Cardiac muscle cell (in vitro differentiated cells and primary cell): Measurements from ENCODE around the gene OR2J1. TPM values are rescaled to one million over a fixed set of nuclear protein-coding genes. Genes with fewer than 3 reads are reported as not detected.
"Not testable (repeated sequence)": the region's sequence is repeated elsewhere in the genome, so short reads cannot be mapped to it uniquely, and the experiment has no call there.

Experiments used
- DNase-seq, 2 donors: peaks; one replicate each; pipeline versions ENCODE4 v3.0.0 to v3.0.0-alpha.2; 2010 to 2017; ENCODE audit warnings: low read depth in 1 of 2, low spot score in 1 of 2
- H3K27ac ChIP-seq: fragments of 200-600 bp; sonication (generic); 2 replicates; pipeline ENCODE4 v1.5.1; 2016
- H3K27me3 ChIP-seq: fragments of 200-600 bp; sonication (generic); 2 replicates; pipeline ENCODE4 v1.6.0; 2016; ENCODE audit warnings: control low read depth
- H3K36me3 ChIP-seq: fragments of 200-600 bp; sonication (generic); 2 replicates; pipeline ENCODE4 v1.5.1; 2016; ENCODE audit warnings: control low read depth
- H3K4me1 ChIP-seq: fragments of 200-600 bp; sonication (generic); 2 replicates; pipeline ENCODE4 v1.8.1; 2017; ENCODE audit warnings: low read depth, mild to moderate bottlenecking, mixed run types
- H3K4me3 ChIP-seq: fragments of 200-600 bp; sonication (generic); 2 replicates; pipeline ENCODE4 v1.5.1; 2016; ENCODE audit warnings: mild to moderate bottlenecking
- H3K9me3 ChIP-seq: fragments of 200-600 bp; sonication (generic); 2 replicates; pipeline ENCODE4 v1.5.1; 2017; ENCODE audit warnings: low read depth, mild to moderate bottlenecking, control low read depth
- CTCF ChIP-seq: IDR thresholded peaks from 2 replicates; pipeline ENCODE4 v1.5.1; 2012; ENCODE audit warnings: low read depth, mild to moderate bottlenecking, low read length
- polyA plus RNA-seq: library from polyadenylated mRNA; unstranded; fragments of >200 nt; fragmentation: Nextera tagmentation; extraction: Ambion mirVana; gene quantifications from 2 replicates; pipeline ENCODE4 v1.2.1, GENCODE V29; 2016
- total RNA-seq: library from RNA; depleted of rRNA; stranded (reverse); fragments of >200 nt; gene quantifications from 2 replicates; pipeline ENCODE4 v1.2.3, GENCODE V29; 2016

OR2J1 gene
- total and polyA plus RNA-seq, 2 experiments from 2014 or later, result not detected

GRCh38 chr6:29146179-29146578 lies 46.9 kb downstream of the OR2J1 start:
- Histone ChIP-seq H3K27ac (no peak overlapping the region), H3K9me3 (no peaks in the 10 kb centered on the region), H3K4me3 (no peak overlapping the region), H3K27me3 (no peaks in the 10 kb centered on the region), H3K36me3 (no peaks in the 10 kb centered on the region), H3K4me1 (no peaks in the 10 kb centered on the region)
- TF ChIP-seq CTCF, result no peak
- no peak for DNase-seq

DNA sequence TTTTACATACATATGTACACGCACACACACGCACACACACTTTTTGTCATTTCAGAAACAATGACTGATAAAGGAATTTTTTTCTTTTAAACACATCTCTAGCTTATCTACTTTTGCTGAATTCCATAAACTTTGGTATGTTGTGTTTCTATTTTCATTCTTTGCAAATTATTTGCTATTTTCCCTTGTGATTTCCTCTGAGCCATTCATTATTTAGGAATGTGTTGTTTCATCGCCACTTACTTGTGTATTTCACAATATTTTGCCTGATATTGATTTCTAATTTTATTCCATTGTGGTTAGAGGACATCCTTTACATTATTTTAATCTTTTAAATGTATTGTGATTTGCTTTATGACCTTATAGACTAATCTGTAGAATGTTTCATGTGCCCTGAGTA lies 47.8 kb downstream of the OR2J1 start:
- TF ChIP-seq CTCF, result no peak
- DNase-seq, result no peak
- no peaks in the 10 kb centered on the region for H3K36me3 ChIP-seq

GRCh38 chr6:29149444-29149843 lies 50.2 kb downstream of the OR2J1 start:
- H3K27me3 ChIP-seq, DNase-seq: not testable (repeated sequence)

More for the DNA sequence above, 47.8 kb downstream of the OR2J1 start:
- Histone ChIP-seq H3K27me3 (no peaks in the 10 kb centered on the region), H3K4me3 (no peak overlapping the region), H3K27ac (no peak overlapping the region), H3K4me1 (no peaks in the 10 kb centered on the region), H3K9me3 (no peaks in the 10 kb centered on the region)

More at GRCh38 chr6:29149444-29149843, 50.2 kb downstream of the OR2J1 start:
- not testable (repeated sequence) for H3K9me3 ChIP-seq, H3K4me1 ChIP-seq, H3K4me3 ChIP-seq, H3K36me3 ChIP-seq, H3K27ac ChIP-seq

Other genes with a start within 250 kb of the OR2J1 start
- 90.0 and 105 TPM in 2 replicates for gene TRIM27, start 175.5 kb upstream of the OR2J1 start, total RNA-seq
- 79.2 and 86.5 TPM in 2 replicates for gene TRIM27, start 175.5 kb upstream of the OR2J1 start, polyA plus RNA-seq
- gene ZNF311, start 94.2 kb upstream of the OR2J1 start, total RNA-seq, result 1.3 and 1.8 TPM in 2 replicates
- 0.57 and 1.4 TPM in 2 replicates for gene ZNF311, start 94.2 kb upstream of the OR2J1 start, polyA plus RNA-seq
- gene OR2W1, start 54.3 kb upstream of the OR2J1 start, total RNA-seq, result not detected in 2 replicates
- gene OR2W1, start 54.3 kb upstream of the OR2J1 start, polyA plus RNA-seq, result not detected in 2 replicates
- not detected in 2 replicates for gene OR2B3, start 12.2 kb upstream of the OR2J1 start, total RNA-seq
- not detected in 2 replicates for gene OR2B3, start 12.2 kb upstream of the OR2J1 start, polyA plus RNA-seq
- gene OR2J3, start 8.6 kb downstream of the OR2J1 start, total RNA-seq, result not detected in 2 replicates
- not detected in 2 replicates for gene OR2J3, start 8.6 kb downstream of the OR2J1 start, polyA plus RNA-seq
- gene OR2J2, start 71.4 kb downstream of the OR2J1 start, total RNA-seq, result not detected in 2 replicates
- not detected in 2 replicates for gene OR2J2, start 71.4 kb downstream of the OR2J1 start, polyA plus RNA-seq
- gene OR14J1, start 202.2 kb downstream of the OR2J1 start, total RNA-seq, result not detected in 2 replicates
- not detected in 2 replicates for gene OR14J1, start 202.2 kb downstream of the OR2J1 start, polyA plus RNA-seq